HL-60 (cell line): ENCODE data around the gene MAJIN.

Experiments used
- GABPA ChIP-seq: IDR thresholded peaks from 2 replicates; pipeline ENCODE4 v1.6.1; 2012; ENCODE audit warnings: low read depth
- POLR2AphosphoS5 ChIP-seq: IDR thresholded peaks from 2 replicates; pipeline ENCODE4 v1.6.1; 2012; ENCODE audit warnings: low read depth
- SPI1 ChIP-seq: IDR thresholded peaks from 2 replicates; pipeline ENCODE4 v1.6.1; 2012; ENCODE audit warnings: low read depth, mild to moderate bottlenecking, borderline replicate concordance
- TF ChIP-seq, protein P1 (sequence below): IDR thresholded peaks from one replicate; pipeline ENCODE4 v1.5.1; 2011; ENCODE audit warnings: low read length, control low read depth, inconsistent platforms; ENCODE audit not compliant: insufficient read depth
- TF ChIP-seq, protein P2 (sequence below): IDR thresholded peaks from 2 replicates; pipeline ENCODE4 v1.6.1; 2012; ENCODE audit warnings: low read depth; ENCODE audit not compliant: insufficient replicate concordance

DNA sequence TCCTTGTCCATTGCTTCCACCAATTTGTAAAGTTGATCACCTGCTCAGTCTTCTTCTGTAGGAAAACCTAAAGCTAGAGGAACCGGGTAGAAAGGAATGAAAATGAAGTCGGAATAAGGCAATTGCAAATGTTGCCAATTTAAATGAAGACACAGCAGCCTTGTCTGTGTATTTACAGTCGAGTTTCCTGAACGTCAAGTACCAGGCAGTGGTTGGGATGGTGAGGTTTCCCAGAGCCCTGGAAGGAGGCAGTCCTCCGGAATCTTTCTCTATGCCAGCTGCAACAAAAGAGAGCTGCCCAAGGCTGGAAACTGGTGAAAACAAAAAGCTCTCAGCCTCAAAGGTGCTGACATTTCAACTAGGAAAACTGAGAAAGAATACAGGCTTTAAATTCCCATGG is 17.7 kb downstream of the MAJIN start:
- TF ChIP-seq, protein P1, sequence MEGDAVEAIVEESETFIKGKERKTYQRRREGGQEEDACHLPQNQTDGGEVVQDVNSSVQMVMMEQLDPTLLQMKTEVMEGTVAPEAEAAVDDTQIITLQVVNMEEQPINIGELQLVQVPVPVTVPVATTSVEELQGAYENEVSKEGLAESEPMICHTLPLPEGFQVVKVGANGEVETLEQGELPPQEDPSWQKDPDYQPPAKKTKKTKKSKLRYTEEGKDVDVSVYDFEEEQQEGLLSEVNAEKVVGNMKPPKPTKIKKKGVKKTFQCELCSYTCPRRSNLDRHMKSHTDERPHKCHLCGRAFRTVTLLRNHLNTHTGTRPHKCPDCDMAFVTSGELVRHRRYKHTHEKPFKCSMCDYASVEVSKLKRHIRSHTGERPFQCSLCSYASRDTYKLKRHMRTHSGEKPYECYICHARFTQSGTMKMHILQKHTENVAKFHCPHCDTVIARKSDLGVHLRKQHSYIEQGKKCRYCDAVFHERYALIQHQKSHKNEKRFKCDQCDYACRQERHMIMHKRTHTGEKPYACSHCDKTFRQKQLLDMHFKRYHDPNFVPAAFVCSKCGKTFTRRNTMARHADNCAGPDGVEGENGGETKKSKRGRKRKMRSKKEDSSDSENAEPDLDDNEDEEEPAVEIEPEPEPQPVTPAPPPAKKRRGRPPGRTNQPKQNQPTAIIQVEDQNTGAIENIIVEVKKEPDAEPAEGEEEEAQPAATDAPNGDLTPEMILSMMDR: no peak
- TF ChIP-seq GABPA (no peak), SPI1 (no peak), POLR2AphosphoS5 (no peak)
- TF ChIP-seq, protein P2, sequence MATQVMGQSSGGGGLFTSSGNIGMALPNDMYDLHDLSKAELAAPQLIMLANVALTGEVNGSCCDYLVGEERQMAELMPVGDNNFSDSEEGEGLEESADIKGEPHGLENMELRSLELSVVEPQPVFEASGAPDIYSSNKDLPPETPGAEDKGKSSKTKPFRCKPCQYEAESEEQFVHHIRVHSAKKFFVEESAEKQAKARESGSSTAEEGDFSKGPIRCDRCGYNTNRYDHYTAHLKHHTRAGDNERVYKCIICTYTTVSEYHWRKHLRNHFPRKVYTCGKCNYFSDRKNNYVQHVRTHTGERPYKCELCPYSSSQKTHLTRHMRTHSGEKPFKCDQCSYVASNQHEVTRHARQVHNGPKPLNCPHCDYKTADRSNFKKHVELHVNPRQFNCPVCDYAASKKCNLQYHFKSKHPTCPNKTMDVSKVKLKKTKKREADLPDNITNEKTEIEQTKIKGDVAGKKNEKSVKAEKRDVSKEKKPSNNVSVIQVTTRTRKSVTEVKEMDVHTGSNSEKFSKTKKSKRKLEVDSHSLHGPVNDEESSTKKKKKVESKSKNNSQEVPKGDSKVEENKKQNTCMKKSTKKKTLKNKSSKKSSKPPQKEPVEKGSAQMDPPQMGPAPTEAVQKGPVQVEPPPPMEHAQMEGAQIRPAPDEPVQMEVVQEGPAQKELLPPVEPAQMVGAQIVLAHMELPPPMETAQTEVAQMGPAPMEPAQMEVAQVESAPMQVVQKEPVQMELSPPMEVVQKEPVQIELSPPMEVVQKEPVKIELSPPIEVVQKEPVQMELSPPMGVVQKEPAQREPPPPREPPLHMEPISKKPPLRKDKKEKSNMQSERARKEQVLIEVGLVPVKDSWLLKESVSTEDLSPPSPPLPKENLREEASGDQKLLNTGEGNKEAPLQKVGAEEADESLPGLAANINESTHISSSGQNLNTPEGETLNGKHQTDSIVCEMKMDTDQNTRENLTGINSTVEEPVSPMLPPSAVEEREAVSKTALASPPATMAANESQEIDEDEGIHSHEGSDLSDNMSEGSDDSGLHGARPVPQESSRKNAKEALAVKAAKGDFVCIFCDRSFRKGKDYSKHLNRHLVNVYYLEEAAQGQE: no peak
